ENCODE data around the gene NELFA. TPM values are rescaled to one million over a fixed set of nuclear protein-coding genes. Genes with fewer than 3 reads are reported as not detected.

NELFA gene
- total RNA-seq, 1 experiment from 2014 or later, result 38.1 TPM

DNA sequence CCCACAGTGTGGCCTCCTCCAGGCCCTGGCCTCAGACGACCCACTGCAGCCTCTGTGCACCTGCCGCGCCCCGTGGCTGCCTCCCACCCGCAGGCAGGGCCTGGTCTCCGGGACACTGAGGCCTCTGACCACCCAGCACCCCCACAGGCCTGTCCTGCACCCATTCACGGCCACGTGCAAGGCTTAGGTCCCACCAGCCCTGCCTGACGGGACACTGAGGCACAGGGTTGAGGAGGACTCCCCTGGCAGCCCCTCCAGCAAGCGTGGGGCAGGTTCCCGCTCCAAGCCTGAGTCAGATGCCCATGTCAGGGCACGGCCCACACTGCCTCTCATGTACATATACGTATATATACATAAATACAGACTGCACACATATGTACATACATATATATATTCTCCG lies 23.5 kb downstream of the NELFA start:
- DNase-seq (ENCODE audit: low spot score), result no peak
- in situ Hi-C loops (cut with HindIII; ENCODE audit: low sequenced_read_pairs), result no loop called here

DNA sequence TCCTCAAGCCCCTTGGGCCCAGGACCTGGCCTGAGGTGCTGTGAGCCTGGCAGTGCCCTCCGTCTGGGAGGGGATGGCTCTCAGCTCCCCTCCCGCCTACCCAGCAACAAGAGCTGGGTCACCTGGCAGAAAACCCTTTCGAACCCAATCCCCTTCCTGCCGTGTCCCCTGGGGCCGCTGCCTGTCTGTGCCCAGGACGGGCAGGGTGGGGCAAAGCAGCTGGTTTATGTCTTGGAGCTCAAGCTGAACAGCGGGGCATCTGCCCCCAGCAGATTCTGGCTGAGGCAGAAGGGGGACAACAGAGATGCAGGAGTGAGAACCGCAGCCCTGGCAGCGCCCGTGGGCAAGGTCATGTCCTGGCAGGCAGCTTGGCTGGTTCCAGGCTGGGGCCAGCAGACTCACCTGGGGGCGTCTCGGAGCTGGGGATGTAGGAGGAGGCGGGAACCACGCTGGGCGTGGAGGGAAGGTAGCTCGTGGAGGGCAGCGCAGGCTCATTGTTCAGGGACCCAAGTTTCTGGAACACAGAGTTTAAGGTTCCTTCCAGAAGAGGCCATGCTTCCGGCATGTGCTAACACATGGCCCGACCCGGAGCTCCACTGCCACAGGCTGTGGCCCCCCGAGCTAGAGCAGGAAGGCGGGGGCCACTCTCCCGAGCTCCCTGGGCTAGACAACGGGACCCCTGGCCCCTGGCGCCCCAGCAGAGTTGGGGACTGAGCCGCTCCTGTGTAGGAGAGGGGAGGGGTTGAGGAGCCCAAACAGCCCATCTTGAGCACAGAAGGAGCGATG lies 24.2 kb downstream of the NELFA start:
- no peak for DNase-seq (ENCODE audit: low spot score)
- in situ Hi-C loops (cut with HindIII; ENCODE audit: low sequenced_read_pairs), result no loop called here

DNA sequence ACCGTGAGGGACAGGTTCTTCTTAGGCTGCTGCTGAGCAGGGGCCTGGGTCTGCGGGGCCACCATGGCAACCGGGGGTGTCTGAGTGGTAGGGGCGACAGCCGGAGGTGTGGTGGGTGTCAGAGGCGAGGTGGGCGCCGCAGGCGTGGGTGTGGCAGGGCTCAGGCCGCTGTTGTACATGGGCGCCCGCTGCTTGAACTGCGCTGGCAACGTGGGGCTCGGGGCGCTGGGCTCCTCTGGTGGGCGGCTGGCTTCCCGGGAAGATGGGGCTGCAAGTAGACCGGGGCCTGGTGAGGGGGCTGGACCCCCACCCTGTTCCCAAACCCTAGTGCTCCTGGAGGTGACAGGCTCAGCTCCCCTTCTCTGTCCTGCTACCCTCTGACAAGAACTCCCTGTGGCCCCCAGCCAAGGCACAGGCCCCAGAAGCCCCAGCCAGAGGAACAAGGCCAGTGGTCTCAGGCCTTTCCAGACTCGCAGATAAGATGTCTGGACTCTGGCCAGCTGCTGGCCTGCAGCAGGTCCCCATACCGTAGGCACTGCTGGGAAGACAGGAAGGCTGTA lies 24.8 kb downstream of the NELFA start:
- in situ Hi-C loops (cut with HindIII; ENCODE audit: low sequenced_read_pairs), result no loop called here
- DNase-seq (ENCODE audit: low spot score), result no peak

DNA sequence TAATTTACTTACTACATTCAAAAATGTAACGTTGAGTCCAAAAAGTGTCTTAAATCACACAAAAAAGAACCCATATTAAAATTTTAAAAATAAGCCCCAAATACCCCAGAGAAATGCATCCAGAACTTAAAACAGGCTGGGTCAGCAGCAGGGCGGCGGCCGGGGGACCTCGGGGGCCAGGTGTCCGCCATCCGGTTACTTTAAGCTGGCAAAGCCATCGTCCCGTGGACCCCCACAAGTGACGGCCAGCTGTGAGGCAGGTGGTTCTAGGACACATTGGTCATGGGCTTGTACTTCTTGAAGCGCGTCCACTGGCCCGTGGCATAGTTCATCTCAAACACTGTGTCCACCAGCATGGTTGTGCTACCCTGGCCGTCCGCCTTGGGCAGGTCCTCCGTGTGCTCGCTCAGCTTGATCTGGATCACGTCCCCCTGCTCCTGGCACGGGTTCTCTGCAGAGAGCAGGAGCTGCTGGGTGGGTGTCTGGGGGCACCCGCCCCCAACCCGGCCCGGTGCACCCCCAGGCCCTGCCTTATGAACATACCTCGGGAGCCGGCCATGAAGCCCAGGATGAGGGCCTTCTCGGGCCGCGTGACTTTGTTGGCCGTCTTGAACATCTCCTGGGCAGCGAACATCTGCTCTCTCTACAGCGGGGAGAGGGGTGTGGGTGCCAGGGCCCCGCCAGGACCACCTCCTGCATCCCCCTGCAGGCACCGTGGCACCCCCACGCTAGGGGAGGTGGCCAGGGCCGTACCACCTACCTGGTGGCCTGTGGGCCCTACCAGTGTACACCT lies 25.5 kb downstream of the NELFA start:
- DNase-seq (ENCODE audit: low spot score), result peak; percentile 34
- in situ Hi-C loops (cut with HindIII; ENCODE audit: low sequenced_read_pairs), result no loop called here

DNA sequence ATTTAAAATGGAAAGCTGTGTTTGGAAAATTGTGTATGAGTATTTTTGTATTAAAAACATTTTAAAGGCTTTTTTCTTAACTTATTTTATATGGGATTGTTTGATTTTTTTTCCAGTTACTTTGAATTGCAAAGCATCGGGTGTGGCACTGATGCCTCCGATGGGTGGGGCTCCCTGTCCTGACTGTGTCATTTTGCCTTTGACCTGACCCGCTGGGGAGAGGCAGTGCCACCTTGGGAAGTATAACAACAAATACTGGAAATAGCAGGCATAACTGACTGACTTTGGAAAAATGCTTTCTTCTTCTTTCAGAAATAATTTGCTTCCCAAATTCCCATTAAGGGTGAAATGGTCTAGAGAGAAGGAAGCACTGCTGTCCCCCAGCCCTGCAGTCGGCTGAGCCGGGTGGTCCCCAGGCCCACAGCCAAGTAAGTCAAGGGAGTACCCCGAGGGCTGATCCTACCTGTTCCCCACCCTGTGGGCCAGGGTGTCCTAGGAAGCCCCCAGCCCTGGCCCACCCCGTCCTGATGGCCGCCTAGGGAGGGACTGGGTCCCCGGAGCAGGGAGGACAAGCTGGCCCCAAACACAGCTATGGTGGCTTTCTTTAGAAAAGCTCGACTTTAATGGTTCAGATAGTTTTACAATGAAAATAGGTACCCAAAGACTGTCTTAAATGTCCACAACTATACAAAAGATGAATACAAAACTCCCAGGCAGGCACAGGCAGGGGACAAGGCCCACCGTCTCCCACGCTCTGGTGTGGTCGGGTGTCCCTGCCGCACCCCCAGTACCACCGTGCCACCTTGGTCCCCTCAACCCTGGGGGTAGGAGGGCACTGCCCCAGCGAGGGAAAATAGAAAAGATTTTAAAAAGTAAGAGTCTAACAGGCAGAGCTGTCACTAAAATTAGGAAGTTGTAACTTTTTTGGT lies 26.4 kb downstream of the NELFA start:
- in situ Hi-C loops (cut with HindIII; ENCODE audit: low sequenced_read_pairs), result no loop called here
- no peak for DNase-seq (ENCODE audit: low spot score)

DNA sequence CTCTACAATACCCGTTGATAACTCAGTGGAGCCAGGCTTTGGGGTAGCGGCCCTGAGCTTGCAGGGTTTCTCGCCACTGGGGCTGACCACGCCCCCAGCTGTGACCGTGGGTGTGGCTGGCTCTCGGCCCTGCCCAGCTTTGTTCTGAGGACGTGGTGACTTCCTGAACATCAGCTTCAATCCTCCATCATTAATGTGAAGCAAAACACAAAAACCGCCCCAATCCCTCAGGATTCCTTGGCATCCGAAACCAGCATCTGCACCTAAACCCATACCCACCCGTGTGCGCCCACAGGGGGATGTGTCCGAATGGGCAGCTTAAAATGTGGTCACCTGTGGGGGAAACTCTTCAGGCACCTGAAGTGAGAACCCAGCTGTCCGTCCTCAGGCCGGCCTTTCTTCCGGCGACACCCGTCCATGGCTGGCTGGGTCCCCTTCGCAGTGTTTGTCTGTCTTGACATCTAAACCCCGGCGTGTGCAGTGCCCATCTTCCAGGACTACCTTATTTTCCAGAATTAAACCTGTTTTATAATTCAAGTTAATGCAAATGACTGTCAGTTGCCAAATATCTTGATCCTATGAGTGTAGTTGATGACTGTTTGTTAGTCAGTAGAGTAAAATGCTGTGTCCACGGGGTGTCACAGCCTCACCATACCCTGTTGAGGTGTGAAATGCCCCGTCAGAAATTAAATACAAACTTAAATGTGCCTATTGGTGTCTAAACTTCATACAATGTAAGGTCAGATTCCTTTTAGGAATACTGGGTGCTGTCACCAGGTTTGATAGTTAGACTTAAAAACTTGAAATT lies 27.3 kb downstream of the NELFA start:
- in situ Hi-C loops (cut with HindIII; ENCODE audit: low sequenced_read_pairs), result no loop called here
- no peak for DNase-seq (ENCODE audit: low spot score)

DNA sequence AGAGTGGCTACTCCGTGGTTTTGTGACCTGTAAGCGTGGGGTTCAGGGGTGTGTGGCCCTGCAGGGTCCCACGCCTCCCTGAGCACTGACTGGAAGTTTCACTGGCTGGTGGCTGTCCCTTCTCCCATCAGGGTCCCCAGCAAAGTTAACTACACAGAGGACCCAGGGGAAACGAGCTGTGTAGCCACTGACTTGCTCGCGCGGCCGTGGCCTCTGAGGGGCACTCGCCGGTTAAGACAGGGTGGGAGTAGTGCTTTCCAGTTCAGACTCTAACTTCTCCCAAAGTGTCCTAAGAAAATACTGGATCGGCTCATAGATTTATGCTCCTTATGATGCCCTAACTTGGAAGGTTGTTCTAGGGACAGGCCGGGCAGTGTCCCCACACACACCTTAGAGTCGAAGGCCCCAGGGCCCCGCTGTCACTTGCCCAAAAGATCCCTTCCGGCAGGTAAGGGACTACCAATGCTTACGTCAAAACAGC lies 28.2 kb downstream of the NELFA start:
- in situ Hi-C loops (cut with HindIII; ENCODE audit: low sequenced_read_pairs), result no loop called here
- DNase-seq (ENCODE audit: low spot score), result no peak

DNA sequence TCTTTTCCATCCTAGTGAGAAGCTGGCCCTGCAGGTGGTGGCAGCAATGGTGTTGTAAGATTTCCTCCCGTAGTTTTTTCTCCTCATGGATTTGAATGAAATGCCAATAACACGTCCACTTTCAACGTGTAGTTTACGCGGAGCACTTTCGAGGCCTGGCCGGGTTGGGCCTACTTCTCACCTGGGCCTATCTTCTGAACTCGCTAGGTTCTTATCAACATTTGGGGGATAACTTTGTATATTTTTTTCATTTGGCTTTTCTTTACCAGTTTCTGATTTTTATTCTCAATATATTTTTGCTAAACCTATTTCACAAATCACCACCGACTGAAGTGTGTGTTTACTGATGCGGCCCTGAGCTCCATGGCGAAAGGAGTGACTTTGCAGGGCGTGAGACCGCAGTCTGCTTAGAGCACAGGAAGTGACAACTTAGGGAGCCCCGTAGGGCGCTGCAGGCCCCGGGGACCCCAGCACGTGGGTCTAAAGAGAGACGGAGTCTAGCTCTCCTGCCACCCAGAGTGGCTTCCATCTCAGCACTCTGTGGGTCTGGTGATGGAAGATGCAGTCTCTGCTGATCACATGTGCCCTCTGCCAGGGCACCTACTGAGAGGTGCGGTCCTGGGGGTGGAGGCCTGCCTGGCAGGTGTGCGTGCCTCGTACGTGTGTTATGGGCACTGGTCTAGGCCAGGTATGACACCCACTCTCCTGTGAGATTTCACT lies 29.1 kb downstream of the NELFA start:
- no peak for DNase-seq (ENCODE audit: low spot score)
- in situ Hi-C loops (cut with HindIII; ENCODE audit: low sequenced_read_pairs), result no loop called here

DNA sequence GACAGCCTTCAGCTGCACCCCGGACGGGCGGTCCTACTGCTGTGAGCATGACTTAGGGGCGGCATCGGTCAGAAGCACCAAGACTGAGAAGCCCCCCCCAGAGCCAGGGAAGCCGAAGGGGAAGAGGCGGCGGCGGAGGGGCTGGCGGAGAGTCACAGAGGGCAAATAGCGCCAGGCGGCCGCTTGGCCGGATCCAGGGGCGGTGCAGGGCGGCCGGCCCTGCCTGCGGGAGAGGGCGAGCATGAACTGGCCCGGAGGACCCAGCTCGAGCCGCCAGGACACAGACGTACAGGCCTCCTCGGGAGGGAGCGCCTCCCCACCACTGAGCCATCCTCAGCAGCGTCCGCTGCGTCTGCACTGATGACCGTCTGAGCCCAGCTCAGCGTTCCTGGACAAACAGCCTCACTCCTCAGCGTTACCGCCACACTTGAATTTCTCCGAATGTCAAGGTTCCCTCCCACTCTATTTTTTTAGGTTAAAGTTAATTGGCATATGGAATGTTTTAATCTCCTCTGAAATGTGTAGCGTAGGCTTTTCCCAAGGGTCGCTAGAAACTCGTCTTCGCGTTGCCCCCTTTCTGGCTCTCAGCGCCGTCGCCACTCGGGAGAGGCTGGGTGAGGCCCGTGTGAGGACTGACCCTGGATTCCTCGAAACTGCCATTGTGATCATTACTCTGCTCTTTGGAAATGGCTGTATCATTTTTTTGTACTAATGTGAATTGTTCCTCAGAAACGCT lies 29.9 kb downstream of the NELFA start:
- in situ Hi-C loops (cut with HindIII; ENCODE audit: low sequenced_read_pairs), result no loop called here
- DNase-seq (ENCODE audit: low spot score), result no peak

DNA sequence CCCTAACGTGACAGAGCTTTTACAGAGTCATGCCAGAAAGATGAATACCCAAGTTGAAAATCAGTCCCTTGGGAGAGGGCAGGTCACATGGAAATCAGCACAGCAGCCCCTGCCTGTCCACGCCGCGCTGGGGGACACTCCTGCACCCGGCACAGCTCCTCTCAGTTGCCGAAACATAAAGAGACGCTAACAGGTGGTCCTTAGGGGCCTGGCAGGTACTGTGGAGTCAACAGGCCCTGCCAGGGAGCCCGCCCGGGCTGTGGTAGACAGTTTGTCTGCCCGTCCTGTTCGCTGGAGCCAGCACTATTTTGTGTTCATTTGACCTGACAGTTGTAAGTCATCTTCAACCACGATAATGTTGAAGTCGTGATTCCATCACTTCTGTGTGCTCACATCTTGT lies 30.5 kb downstream of the NELFA start:
- DNase-seq (ENCODE audit: low spot score), result no peak
- in situ Hi-C loops (cut with HindIII; ENCODE audit: low sequenced_read_pairs), result no loop called here

DNA sequence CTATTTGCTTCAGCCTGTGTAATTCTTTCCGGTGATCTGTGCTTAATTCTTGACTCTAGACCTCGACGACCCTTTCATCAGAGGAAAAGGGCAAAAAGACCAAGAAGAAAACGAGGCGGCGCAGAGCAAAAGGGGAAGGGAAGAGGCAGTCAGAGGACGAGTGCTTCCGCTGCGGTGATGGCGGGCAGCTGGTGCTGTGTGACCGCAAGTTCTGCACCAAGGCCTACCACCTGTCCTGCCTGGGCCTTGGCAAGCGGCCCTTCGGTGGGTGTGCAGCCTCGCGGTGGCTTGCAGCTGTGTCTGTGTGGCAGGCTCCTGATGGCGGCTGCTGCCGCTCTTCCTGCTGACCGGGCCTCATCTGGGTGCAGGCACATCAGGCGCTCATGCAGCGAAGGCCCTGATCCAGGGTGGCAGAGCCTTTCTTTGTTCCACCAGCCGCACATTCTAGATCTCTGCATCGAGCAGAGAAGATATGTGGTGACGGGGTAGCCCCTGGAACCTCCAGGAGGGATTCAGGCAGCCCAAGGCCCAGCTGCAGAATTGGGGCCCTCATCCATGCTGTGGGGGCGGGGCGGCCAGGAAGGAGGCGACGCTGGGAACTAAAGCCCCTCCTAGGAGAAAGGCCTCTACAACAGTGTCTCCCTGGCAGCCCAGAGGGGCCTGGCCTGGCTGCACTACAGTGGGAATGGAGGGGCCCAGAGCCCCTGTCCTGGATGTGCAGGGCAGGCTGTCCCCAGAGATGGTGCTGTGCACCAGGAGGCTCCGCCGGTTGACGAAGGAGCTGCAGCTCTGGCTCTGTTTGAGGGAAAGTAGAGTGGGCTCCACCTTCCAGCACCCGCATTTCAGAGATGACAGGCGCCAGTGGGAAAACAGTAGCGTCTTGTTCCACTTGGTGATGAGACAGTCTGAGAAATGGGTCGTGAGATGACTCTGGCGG lies 32.1 kb downstream of the NELFA start:
- in situ Hi-C loops (cut with HindIII; ENCODE audit: low sequenced_read_pairs), result no loop called here
- no peak for DNase-seq (ENCODE audit: low spot score)

DNA sequence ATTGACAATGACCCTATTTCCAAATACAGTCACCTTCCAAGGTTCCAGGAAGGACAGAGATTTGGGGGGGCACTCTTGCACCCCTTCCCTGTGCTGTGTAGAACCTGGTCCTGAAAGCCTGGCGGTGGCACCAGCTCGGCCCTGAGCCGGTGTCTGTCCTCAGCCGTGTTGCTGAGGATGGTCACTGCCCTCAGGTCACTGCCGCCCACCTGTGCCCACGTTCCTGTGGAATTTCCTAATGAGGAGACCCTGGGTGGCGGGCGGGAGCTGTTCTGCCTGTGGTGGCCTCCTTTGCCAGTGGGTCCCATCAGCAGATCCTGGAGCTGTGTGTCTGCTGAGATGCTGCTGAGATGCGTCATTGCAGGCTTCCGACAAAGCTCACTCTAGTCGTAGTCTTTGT lies 32.9 kb downstream of the NELFA start:
- no peak for DNase-seq (ENCODE audit: low spot score)
- in situ Hi-C loops (cut with HindIII; ENCODE audit: low sequenced_read_pairs), result no loop called here

DNA sequence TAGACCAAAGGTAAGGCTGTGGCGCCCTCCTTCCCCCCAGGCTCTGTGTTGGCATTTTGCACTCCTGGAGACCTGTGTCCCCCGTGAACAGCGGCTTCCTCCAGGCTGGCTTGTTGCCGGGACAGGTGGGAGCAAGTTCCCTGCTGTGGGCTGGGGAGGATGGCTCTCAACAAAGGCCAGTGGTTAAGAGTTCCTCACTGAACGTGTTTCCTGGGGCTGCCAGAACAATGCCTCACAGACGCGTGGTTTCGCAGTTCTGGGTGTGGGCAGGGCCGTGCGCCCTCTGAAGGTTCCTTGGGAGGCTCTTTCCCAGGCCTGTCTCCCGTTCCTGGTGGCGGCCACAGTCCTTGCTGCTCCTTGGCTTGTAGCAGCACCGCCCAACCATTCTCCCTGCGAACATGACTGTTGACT lies 33.4 kb downstream of the NELFA start:
- in situ Hi-C loops (cut with HindIII; ENCODE audit: low sequenced_read_pairs), result no loop called here
- no peak for DNase-seq (ENCODE audit: low spot score)

DNA sequence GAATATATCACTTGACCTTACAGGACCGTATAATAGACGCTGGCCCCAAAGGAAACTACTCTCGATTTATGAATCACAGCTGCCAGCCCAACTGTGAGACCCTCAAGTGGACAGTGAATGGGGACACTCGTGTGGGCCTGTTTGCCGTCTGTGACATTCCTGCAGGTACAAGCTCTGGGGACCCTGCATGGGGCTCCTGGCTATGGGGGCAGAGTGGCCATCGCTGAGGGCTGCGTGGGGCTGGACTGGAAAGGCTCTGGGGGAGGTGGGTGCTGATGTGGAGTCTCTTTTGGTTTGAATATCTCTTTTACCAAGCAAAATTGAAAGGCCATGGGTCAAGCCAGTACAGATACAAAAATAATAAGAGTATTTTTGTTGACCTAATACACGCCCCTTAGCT lies 33.9 kb downstream of the NELFA start:
- in situ Hi-C loops (cut with HindIII; ENCODE audit: low sequenced_read_pairs), result no loop called here
- DNase-seq (ENCODE audit: low spot score), result no peak

DNA sequence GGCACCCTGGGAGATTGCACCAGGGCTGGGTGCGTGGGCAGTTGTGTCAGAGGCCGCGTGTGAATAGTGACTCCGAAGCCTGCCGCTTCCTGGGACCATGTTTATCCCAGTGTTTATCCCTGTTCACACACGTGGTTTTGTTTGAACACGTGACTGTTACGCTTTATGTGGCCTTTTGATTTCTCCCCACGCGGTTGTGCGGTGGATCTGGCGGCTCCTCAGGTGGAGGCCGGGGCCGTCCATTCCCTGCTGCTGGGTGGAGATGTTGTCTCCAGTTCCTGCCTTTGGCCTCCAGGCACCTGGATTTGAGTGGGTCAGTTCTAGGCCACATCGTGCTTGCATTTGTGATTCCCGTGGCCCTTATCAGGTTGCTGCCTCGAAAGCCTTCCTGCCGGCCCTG lies 35.1 kb downstream of the NELFA start:
- in situ Hi-C loops (cut with HindIII; ENCODE audit: low sequenced_read_pairs), result no loop called here
- DNase-seq (ENCODE audit: low spot score), result no peak

DNA sequence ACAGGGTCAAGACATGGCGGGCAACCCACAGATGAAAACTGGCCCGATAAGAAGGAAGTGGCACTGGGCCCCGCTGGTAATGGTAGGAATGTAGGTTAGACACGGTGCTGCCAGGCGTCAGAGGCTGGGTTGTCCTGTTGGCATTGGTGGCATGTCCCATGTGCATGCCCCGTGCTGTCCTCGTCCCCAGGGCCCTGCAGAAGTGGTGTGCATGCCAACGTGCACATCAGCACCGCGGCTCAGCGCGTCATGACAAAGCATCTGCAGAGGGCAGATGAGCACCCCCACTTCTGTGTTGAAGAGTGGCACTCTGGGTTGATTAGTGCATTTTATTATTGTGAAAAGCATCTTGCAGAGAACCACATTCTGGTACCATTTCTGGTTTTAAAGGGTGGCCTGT lies 35.6 kb downstream of the NELFA start:
- in situ Hi-C loops (cut with HindIII; ENCODE audit: low sequenced_read_pairs), result no loop called here
- no peak for DNase-seq (ENCODE audit: low spot score)
